ENCODE results near the gene TTC39A. TPM values are rescaled to one million over a fixed set of nuclear protein-coding genes. Genes with fewer than 3 reads are reported as not detected.

TTC39A gene
- total and polyA plus RNA-seq, 2 of the 13 experiments (the other 11 are each of a cell fraction or from before 2014, with no cell fraction given) = 0.33 to 1.5 TPM

- ChIA-PET CTCF (ENCODE audit: low intra/inter-chr PET ratio, low total read pairs) (no interaction called here), POLR2A (no interaction called here)
- Histone ChIP-seq H3K4me2 (ENCODE audit: low read depth, low read length) (peak overlapping the region; percentile 23; the same call in 1 of the 2 replicates), H3K9ac (ENCODE audit: insufficient read depth, low read depth, low read length) (no peak overlapping the region), H3K4me1 (ENCODE audit: insufficient read depth, low read length) (peaks cover 34% of the 10 kb centered on the region), H4K20me1 (ENCODE audit: insufficient read depth, low read length) (no peaks in the 10 kb centered on the region), H3K27ac (ENCODE audit: extremely low read length, insufficient read depth, low read length) (no peak overlapping the region), H3K36me3 (replicated peaks in 1 of 2; ENCODE audit: control insufficient read depth in 1 of 2, insufficient read depth in 2 of 2, low read length in 2 of 2) (no peaks in the 10 kb centered on the region), H3K27me3 (ENCODE audit: control insufficient read depth in 1 of 2, insufficient read depth in 2 of 2, low read length in 2 of 2) (no peaks in the 10 kb centered on the region; a peak in 2 of 5 replicates), H2AFZ (ENCODE audit: low read length) (no peak overlapping the region), H3K4me3 (replicated peaks in 1 of 3; ENCODE audit: insufficient read depth in 1 of 3, low read depth in 2 of 3, low read length in 3 of 3) (peak overlapping the region in 1 of 3 experiments; percentile 4; a peak in 1 of 6 replicates), H3K79me2 (ENCODE audit: insufficient read depth, low read length) (no peaks in the 10 kb centered on the region), H3K9me3 (ENCODE audit: low read length) (no peaks in the 10 kb centered on the region)
- 66% methylated on average over 3 of the region's 6 CpGs for WGBS (ENCODE audit: low lambda C conversion rate)
- DNase-seq (ENCODE audit: low spot score) (no peak), ATAC-seq (peak; percentile 28), FAIRE-seq (no peak)
- in situ Hi-C loops (cut with HindIII; ENCODE audit: extremely low pct_ligation_motif_present, low pct_unique_long_range_greater_than_20kb) = no loop called here
- intact Hi-C loops (cut with micrococcal nuclease; ENCODE audit: unreplicated experiment) = no loop called here
- TF ChIP-seq SP5 (CRISPR knock-in tag; IDR thresholded peaks at IDR 0.05; ENCODE audit: borderline replicate concordance, low read depth) (no peak), ZSCAN9 (CRISPR knock-in tag; IDR thresholded peaks at IDR 0.05; ENCODE audit: borderline replicate concordance) (no peak), ISL2 (CRISPR knock-in tag; IDR thresholded peaks at IDR 0.05) (no peak), ADNP (CRISPR knock-in tag; IDR thresholded peaks at IDR 0.05) (no peak), ZSCAN21 (CRISPR knock-in tag; IDR thresholded peaks at IDR 0.05; ENCODE audit: borderline replicate concordance) (no peak), ZNF570 (CRISPR knock-in tag; IDR thresholded peaks at IDR 0.05; ENCODE audit: borderline replicate concordance) (no peak), ZMYM3 (CRISPR knock-in tag; IDR thresholded peaks at IDR 0.05) (no peak), ATM (IDR thresholded peaks at IDR 0.05; ENCODE audit: borderline replicate concordance) (no peak), NCOA1 (CRISPR knock-in tag; IDR thresholded peaks at IDR 0.05) (no peak), ZFY (CRISPR knock-in tag; IDR thresholded peaks at IDR 0.05) (no peak), ZNF431 (CRISPR knock-in tag; IDR thresholded peaks at IDR 0.05; ENCODE audit: borderline replicate concordance, low read depth) (no peak), ZBTB20 (CRISPR knock-in tag; IDR thresholded peaks at IDR 0.05; ENCODE audit: borderline replicate concordance, low read depth) (no peak), TOPORS (CRISPR knock-in tag; IDR thresholded peaks at IDR 0.05) (no peak), NBN (conservative IDR thresholded peaks at IDR 0.05) (no peak), KMT2A (CRISPR knock-in tag; IDR thresholded peaks at IDR 0.05) (no peak), ZNF180 (CRISPR knock-in tag; IDR thresholded peaks at IDR 0.05; ENCODE audit: borderline replicate concordance, low read depth) (no peak), U2AF1 (optimal IDR thresholded peaks at IDR 0.05; ENCODE audit: low read depth, low read length) (no peak)
- BruUV-seq (replicated peaks) = no TSS peak
Observed at GRCh38 chr1:51303315-51303714, 27.0 kb downstream of the TTC39A start.
